Endothelial cell of umbilical vein (primary cell): ENCODE data around the gene MRPL44. TPM values are rescaled to one million over a fixed set of nuclear protein-coding genes. Genes with fewer than 3 reads are reported as not detected.

Source experiments
- BruUV-seq: library from RNA; stranded (reverse); fragments of 400-500 nt; replicated peaks from 2 replicates; lab custom pipeline; 2021; lab: Mats Ljungman, UMichigan
- CTCF ChIA-PET: fragments of 300-600, 350-600 bp; sonication (Branson Sonifier 250); formaldehyde crosslinking; loops from one replicate; lab custom pipeline; 2021; ENCODE audit warnings: antibody characterized with exemption, inconsistent platforms; lab: Charles Lee
- POLR2A ChIA-PET: fragments of 300-600, 350-600 bp; sonication (Branson Sonifier 250); formaldehyde crosslinking; loops from one replicate; lab custom pipeline; 2021; ENCODE audit warnings: antibody characterized with exemption, inconsistent platforms; lab: Charles Lee
- DNase-seq: peaks from one replicate; pipeline ENCODE4 v3.0.0-alpha.2; 2011; ENCODE audit warnings: low read depth, low spot score
- FAIRE-seq: peaks from 2 replicates; lab custom pipeline; 2011; peaks lifted over from hg19 to GRCh38; lab: Jason Lieb, UNC
- H2AFZ ChIP-seq: 2 replicates; pipeline ENCODE4 v1.6.0; 2012; ENCODE audit warnings: low read depth, low read length, control low read depth, inconsistent platforms
- H3K27ac ChIP-seq: 2 replicates; pipeline ENCODE4 v1.5.1; 2011; ENCODE audit warnings: low read depth, mild to moderate bottlenecking, control low read depth, low read length, moderate library complexity; ENCODE audit not compliant: insufficient read depth
- H3K27me3 ChIP-seq, 2 experiments: 2 replicates each; pipeline versions ENCODE4 v1.6.0 to v1.6.1; 2011; ENCODE audit warnings: low read length in 2 of 2, mixed read lengths in 1 of 2; ENCODE audit not compliant: control insufficient read depth in 2 of 2, insufficient read depth in 2 of 2
- H3K36me3 ChIP-seq, 2 experiments: 2 replicates in 1 of 2; 3 replicates in 1 of 2; pipeline ENCODE4 v1.5.1; 2011; ENCODE audit warnings: low read length in 2 of 2, mild to moderate bottlenecking in 1 of 2, moderate library complexity in 1 of 2; ENCODE audit not compliant: control insufficient read depth in 2 of 2, insufficient read depth in 2 of 2; ENCODE audit errors: extremely low read depth in 1 of 2
- H3K4me1 ChIP-seq: 3 replicates; pipeline ENCODE4 v1.5.1; 2011; ENCODE audit warnings: mild to moderate bottlenecking, low read length; ENCODE audit not compliant: control insufficient read depth, insufficient read depth; ENCODE audit errors: extremely low read depth
- H3K4me2 ChIP-seq: 2 replicates; pipeline ENCODE4 v1.6.1; 2011; ENCODE audit warnings: low read length, control low read depth, mixed read lengths; ENCODE audit not compliant: insufficient read depth
- H3K4me3 ChIP-seq, 3 experiments: fragments of 200-600 bp in 1 of 3; sonication (generic), shearing (Covaris generic) in 1 of 3; replicated peaks in 1 of 3; 2 replicates each; pipeline ENCODE4 v1.5.1; 2011 to 2016; ENCODE audit warnings: control low read depth in 3 of 3, low read length in 3 of 3, mild to moderate bottlenecking in 2 of 3, inconsistent platforms in 1 of 3, low read depth in 1 of 3, moderate library complexity in 1 of 3; ENCODE audit not compliant: insufficient read depth in 1 of 3
- H3K79me2 ChIP-seq: 2 replicates; pipeline ENCODE4 v1.6.0; 2012; ENCODE audit warnings: low read length, inconsistent platforms; ENCODE audit not compliant: control insufficient read depth, insufficient read depth
- H3K9ac ChIP-seq: replicated peaks from 2 replicates; pipeline ENCODE3; 2011; ENCODE audit warnings: low read length, control low read depth; ENCODE audit not compliant: insufficient read depth; ENCODE audit errors: extremely low read depth
- H3K9me1 ChIP-seq: replicated peaks from 3 replicates; pipeline ENCODE4 v1.6.0; 2011; ENCODE audit warnings: mild to moderate bottlenecking, low read length; ENCODE audit not compliant: control insufficient read depth, insufficient read depth; ENCODE audit errors: extremely low read depth
- H3K9me3 ChIP-seq: replicated peaks from 2 replicates; pipeline ENCODE4 v1.5.1; 2012; ENCODE audit warnings: low read length, inconsistent platforms; ENCODE audit not compliant: control insufficient read depth, insufficient read depth
- H4K20me1 ChIP-seq: replicated peaks from 2 replicates; pipeline ENCODE3; 2011; ENCODE audit warnings: mild to moderate bottlenecking, low read length; ENCODE audit not compliant: control insufficient read depth, insufficient read depth; ENCODE audit errors: extremely low read depth
- EZH2 ChIP-seq: IDR thresholded peaks from 2 replicates; pipeline ENCODE4 v1.6.1; 2012; ENCODE audit warnings: borderline replicate concordance, low read depth, mild to moderate bottlenecking, moderate library complexity, low read length, inconsistent platforms; ENCODE audit not compliant: severe bottlenecking
- FOS ChIP-seq: IDR thresholded peaks from 2 replicates; pipeline ENCODE4 v1.6.1; 2011; ENCODE audit warnings: mild to moderate bottlenecking, low read length, moderate library complexity, borderline replicate concordance; ENCODE audit not compliant: insufficient read depth
- GATA2 ChIP-seq: IDR thresholded peaks from 2 replicates; pipeline ENCODE4 v1.7.0; 2011; ENCODE audit warnings: low read depth, mild to moderate bottlenecking, moderate library complexity, mixed read lengths, low read length; ENCODE audit not compliant: insufficient read length, insufficient read depth
- JUN ChIP-seq: IDR thresholded peaks from 2 replicates; pipeline ENCODE4 v1.6.1; 2011; ENCODE audit warnings: borderline replicate concordance, low read depth; ENCODE audit not compliant: insufficient read length, insufficient read depth
- MYC ChIP-seq: IDR thresholded peaks from one replicate; pipeline ENCODE4 v1.6.1; 2011; ENCODE audit warnings: mild to moderate bottlenecking, low read depth, low read length
- POLR2A ChIP-seq: IDR thresholded peaks from 2 replicates; pipeline ENCODE4 v1.6.1; 2012; ENCODE audit warnings: low read depth, mild to moderate bottlenecking, control low read depth, low read length
- POLR2AphosphoS5 ChIP-seq: IDR thresholded peaks from 2 replicates; pipeline ENCODE4 v1.6.1; 2012; ENCODE audit warnings: low read depth, mild to moderate bottlenecking, control low read depth, low read length, moderate library complexity; ENCODE audit not compliant: insufficient read depth
- dilution Hi-C: fragments of 300-500 bp; cut with MboI; formaldehyde crosslinking; loops from one replicate; pipeline ENCODE4 v1.15.0; 2019; ENCODE audit warnings: low sequenced_read_pairs; ENCODE audit not compliant: extremely low pct_ligation_motif_present
- intact Hi-C: fragments of 100-400 bp; cut with micrococcal nuclease; formaldehyde crosslinking; loops from one replicate; pipeline ENCODE4 v1.10.0; 2022
- polyA plus RNA-seq, 4 experiments: library from polyadenylated mRNA; depleted of rRNA in 3 of 4; stranded (reverse) in 3 of 4; unstranded in 1 of 4; fragments of >200 nt; gene quantifications; 2 replicates each; pipeline versions ENCODE4 v1.2.1 to v1.2.3, GENCODE V29; 2011 to 2012; ENCODE audit warnings: missing spikeins in 1 of 4
- total RNA-seq: library from RNA; stranded (reverse); gene quantifications from 2 replicates; pipeline ENCODE4 v1.2.3, GENCODE V29; 2021
- TF ChIP-seq, protein P1 (sequence below), 2 donors: IDR thresholded peaks; 1 replicate in 1 of 2; 2 replicates in 1 of 2; pipeline ENCODE4 v1.5.1; 2011; ENCODE audit warnings: low read length in 2 of 2, mild to moderate bottlenecking in 2 of 2, moderate library complexity in 2 of 2, control low read depth in 1 of 2, inconsistent platforms in 1 of 2, low read depth in 1 of 2; ENCODE audit not compliant: insufficient read depth in 1 of 2; ENCODE audit errors: extremely low read depth in 1 of 2
- TF ChIP-seq, protein P2 (sequence below): IDR thresholded peaks from 2 replicates; pipeline ENCODE4 v1.6.1; 2011; ENCODE audit not compliant: insufficient read depth, insufficient read length

The MRPL44 gene
- total and polyA plus RNA-seq, 2 donors (not counting 3 experiments of a cell fraction or from before 2014, with no cell fraction given) = 19.2 to 27.7 TPM

DNA sequence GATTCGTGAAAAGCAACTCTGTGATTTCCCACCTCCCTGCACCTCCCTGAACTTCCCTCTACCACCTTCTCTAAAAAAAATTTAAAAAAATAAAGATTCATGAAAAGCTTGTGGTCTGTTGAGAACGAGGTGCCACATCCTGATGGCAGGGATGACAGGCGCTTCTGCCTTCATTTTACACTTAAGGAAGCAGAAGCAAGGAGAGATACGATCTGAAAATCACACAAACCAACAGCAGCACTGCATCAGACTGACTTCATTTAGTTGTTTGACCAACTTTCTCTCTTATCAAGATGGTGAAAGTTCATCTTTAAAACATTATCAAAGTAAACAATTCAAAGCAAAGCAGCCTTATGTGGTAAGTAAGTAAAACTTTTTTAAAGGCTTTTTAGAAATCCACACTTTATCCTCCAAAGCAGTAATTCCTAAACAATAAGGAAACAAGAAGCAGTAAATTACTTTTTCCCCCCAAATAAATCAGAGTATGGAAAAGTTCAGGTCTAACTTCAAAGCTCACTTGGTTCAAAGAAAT lies 27.6 kb upstream of the MRPL44 start:
- dilution Hi-C loops = no loop called here
- FAIRE-seq = no peak
- POLR2A ChIA-PET = interaction anchor here (0.7 kb wide), 1 partner anchor 11 kb away, joined by 4 read pairs; no protein-coding TSS in a partner anchor

More for the DNA sequence above, 27.6 kb upstream of the MRPL44 start:
- DNase-seq = no peak
- no peaks in the 10 kb centered on the region for H3K9me1 ChIP-seq
- CTCF ChIA-PET = no interaction called here
- H3K4me3 ChIP-seq = no peak overlapping the region
- H3K27ac ChIP-seq = no peak overlapping the region
- H3K9ac ChIP-seq = no peak overlapping the region
- TF ChIP-seq, protein P1, sequence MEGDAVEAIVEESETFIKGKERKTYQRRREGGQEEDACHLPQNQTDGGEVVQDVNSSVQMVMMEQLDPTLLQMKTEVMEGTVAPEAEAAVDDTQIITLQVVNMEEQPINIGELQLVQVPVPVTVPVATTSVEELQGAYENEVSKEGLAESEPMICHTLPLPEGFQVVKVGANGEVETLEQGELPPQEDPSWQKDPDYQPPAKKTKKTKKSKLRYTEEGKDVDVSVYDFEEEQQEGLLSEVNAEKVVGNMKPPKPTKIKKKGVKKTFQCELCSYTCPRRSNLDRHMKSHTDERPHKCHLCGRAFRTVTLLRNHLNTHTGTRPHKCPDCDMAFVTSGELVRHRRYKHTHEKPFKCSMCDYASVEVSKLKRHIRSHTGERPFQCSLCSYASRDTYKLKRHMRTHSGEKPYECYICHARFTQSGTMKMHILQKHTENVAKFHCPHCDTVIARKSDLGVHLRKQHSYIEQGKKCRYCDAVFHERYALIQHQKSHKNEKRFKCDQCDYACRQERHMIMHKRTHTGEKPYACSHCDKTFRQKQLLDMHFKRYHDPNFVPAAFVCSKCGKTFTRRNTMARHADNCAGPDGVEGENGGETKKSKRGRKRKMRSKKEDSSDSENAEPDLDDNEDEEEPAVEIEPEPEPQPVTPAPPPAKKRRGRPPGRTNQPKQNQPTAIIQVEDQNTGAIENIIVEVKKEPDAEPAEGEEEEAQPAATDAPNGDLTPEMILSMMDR (IDR thresholded peaks at IDR 0.05; ENCODE audit: extremely low read depth in 1 of 2, insufficient read depth in 1 of 2, low read depth in 1 of 2, low read length in 2 of 2) = no peak
- no peak for TF ChIP-seq MYC
- TF ChIP-seq EZH2 = no peak
- TF ChIP-seq FOS = no peak
- TF ChIP-seq GATA2 = no peak
- TF ChIP-seq, protein P2, sequence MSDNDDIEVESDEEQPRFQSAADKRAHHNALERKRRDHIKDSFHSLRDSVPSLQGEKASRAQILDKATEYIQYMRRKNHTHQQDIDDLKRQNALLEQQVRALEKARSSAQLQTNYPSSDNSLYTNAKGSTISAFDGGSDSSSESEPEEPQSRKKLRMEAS = no peak
- no peak for TF ChIP-seq POLR2A
- TF ChIP-seq JUN = no peak
- no peak for TF ChIP-seq POLR2AphosphoS5
- H3K36me3 ChIP-seq = no peaks in the 10 kb centered on the region
- H3K79me2 ChIP-seq = peaks cover 94% of the 10 kb centered on the region
- intact Hi-C loops = no loop called here
- peaks cover 2% of the 10 kb centered on the region for H4K20me1 ChIP-seq
- no peak overlapping the region for H3K4me2 ChIP-seq
- H3K4me1 ChIP-seq = peaks cover 12% of the 10 kb centered on the region
- peaks cover 4% of the 10 kb centered on the region for H3K9me3 ChIP-seq
- BruUV-seq = no TSS peak
- no peaks in the 10 kb centered on the region for H3K27me3 ChIP-seq
- no peak overlapping the region for H2AFZ ChIP-seq
